ENCODE results near the gene TNNI3K.

TNNI3K gene

GRCh38 chr1:74545821-74546220 is 310.6 kb downstream of the TNNI3K start:
- no peak for DNase-seq (ENCODE audit: extremely low read depth in 1 of 2, low read depth in 1 of 2)

GRCh38 chr1:74548961-74549750 is 314.0 kb downstream of the TNNI3K start:
- no peak for DNase-seq (ENCODE audit: extremely low read depth in 1 of 2, low read depth in 1 of 2)

GRCh38 chr1:74549932-74550331 is 314.7 kb downstream of the TNNI3K start:
- DNase-seq (ENCODE audit: extremely low read depth in 1 of 2, low read depth in 1 of 2): no peak

GRCh38 chr1:74570797-74571492 is 335.8 kb downstream of the TNNI3K start:
- no peak for DNase-seq (ENCODE audit: extremely low read depth in 1 of 2, low read depth in 1 of 2)

- no peak for DNase-seq (ENCODE audit: extremely low read depth in 1 of 2, low read depth in 1 of 2)
Observed at GRCh38 chr1:74571493-74571800, 336.3 kb downstream of the TNNI3K start.

- no peak for DNase-seq (ENCODE audit: extremely low read depth in 1 of 2, low read depth in 1 of 2)
Observed at GRCh38 chr1:74571891-74572290, 336.7 kb downstream of the TNNI3K start.

GRCh38 chr1:74578101-74578500 is 342.9 kb downstream of the TNNI3K start:
- DNase-seq (ENCODE audit: extremely low read depth in 1 of 2, low read depth in 1 of 2): no peak

GRCh38 chr1:74579425-74579824 is 344.2 kb downstream of the TNNI3K start:
- DNase-seq (ENCODE audit: extremely low read depth in 1 of 2, low read depth in 1 of 2): no peak

GRCh38 chr1:74583397-74583796 is 348.2 kb downstream of the TNNI3K start:
- DNase-seq (ENCODE audit: extremely low read depth in 1 of 2, low read depth in 1 of 2): no peak

- no peak for DNase-seq (ENCODE audit: extremely low read depth in 1 of 2, low read depth in 1 of 2)
Observed at GRCh38 chr1:74584185-74584584, 349.0 kb downstream of the TNNI3K start.

GRCh38 chr1:74586253-74586897 is 351.2 kb downstream of the TNNI3K start:
- DNase-seq (ENCODE audit: extremely low read depth in 1 of 2, low read depth in 1 of 2): no peak

- no peak for DNase-seq (ENCODE audit: extremely low read depth in 1 of 2, low read depth in 1 of 2)
Observed at GRCh38 chr1:74587888-74588287, 352.7 kb downstream of the TNNI3K start.

GRCh38 chr1:74590288-74590687 is 355.1 kb downstream of the TNNI3K start:
- no peak for DNase-seq (ENCODE audit: extremely low read depth in 1 of 2, low read depth in 1 of 2)

- DNase-seq (ENCODE audit: extremely low read depth in 1 of 2, low read depth in 1 of 2): no peak
Observed at GRCh38 chr1:74591949-74592348, 356.8 kb downstream of the TNNI3K start.

GRCh38 chr1:74592580-74593355 is 357.6 kb downstream of the TNNI3K start:
- no peak for DNase-seq (ENCODE audit: extremely low read depth in 1 of 2, low read depth in 1 of 2)

Measured in stimulated activated CD8-positive, alpha-beta memory T cell treated with anti-CD3 and anti-CD28 coated beads, Interleukin-7, amount 100 ng/mL, for 48 hours (primary cell).